HG03432 (cell line): ENCODE measurements around the gene CCDC183.
A peak's percentile ranks its signal among the peaks of the same experiment; 100 is the strongest.
"Not testable (repeated sequence)": the region's sequence is repeated elsewhere in the genome, so short reads cannot be mapped to it uniquely, and the experiment has no call there.

Experiments used
- ATAC-seq: cut with Tn5 transposase; IDR thresholded peaks from one replicate; pipeline ENCODE4 v1.9.1; 2021; ENCODE audit warnings: mild to moderate bottlenecking, moderate library complexity; ENCODE audit not compliant: unreplicated experiment

CCDC183 gene

GRCh38 chr9:136760424-136760823 is 35.7 kb upstream of the CCDC183 start:
- no peak for ATAC-seq

- ATAC-seq, result not testable (repeated sequence)
Observed at GRCh38 chr9:136760834-136761544, 35.1 kb upstream of the CCDC183 start.

- no peak for ATAC-seq
Observed at GRCh38 chr9:136761545-136761981, 34.6 kb upstream of the CCDC183 start.

- no peak for ATAC-seq
Observed at GRCh38 chr9:136762221-136762691, 33.9 kb upstream of the CCDC183 start.

GRCh38 chr9:136762915-136763648 is 33.1 kb upstream of the CCDC183 start:
- no peak for ATAC-seq

GRCh38 chr9:136763649-136764035 is 32.5 kb upstream of the CCDC183 start:
- no peak for ATAC-seq

GRCh38 chr9:136764301-136764891 is 31.7 kb upstream of the CCDC183 start, which contains the start of gene LCN15:
Gene LCN15 (minus strand): TSS chr9:136764518. CDS start chr9:136764488, 30 bp downstream.
- no peak for ATAC-seq

- no peak for ATAC-seq
Observed at GRCh38 chr9:136765041-136765440, 31.1 kb upstream of the CCDC183 start.

GRCh38 chr9:136765745-136766409 is 30.3 kb upstream of the CCDC183 start:
- peak; percentile 50 for ATAC-seq

- ATAC-seq, result not testable (repeated sequence)
Observed at GRCh38 chr9:136766410-136767120, 29.6 kb upstream of the CCDC183 start.

- ATAC-seq, result no peak
Observed at GRCh38 chr9:136769710-136770191, 26.4 kb upstream of the CCDC183 start.

- ATAC-seq, result no peak
Observed at GRCh38 chr9:136771907-136772415, 24.2 kb upstream of the CCDC183 start.

- ATAC-seq, result no peak
Observed at GRCh38 chr9:136773386-136774044, 22.6 kb upstream of the CCDC183 start.

GRCh38 chr9:136774416-136775045 is 21.6 kb upstream of the CCDC183 start:
- no peak for ATAC-seq

- ATAC-seq, result no peak
Observed at GRCh38 chr9:136775191-136775590, 20.9 kb upstream of the CCDC183 start.

- ATAC-seq, result no peak
Observed at GRCh38 chr9:136776947-136777346, 19.2 kb upstream of the CCDC183 start.

GRCh38 chr9:136777359-136777758 is 18.8 kb upstream of the CCDC183 start:
- no peak for ATAC-seq

- ATAC-seq, result no peak
Observed at GRCh38 chr9:136779808-136780207, 16.3 kb upstream of the CCDC183 start.

- no peak for ATAC-seq
Observed at GRCh38 chr9:136782452-136782851, 13.7 kb upstream of the CCDC183 start.
